ENCODE measurements around the gene SLC27A5. TPM values are rescaled to one million over a fixed set of nuclear protein-coding genes. Genes with fewer than 3 reads are reported as not detected.

SLC27A5 gene
- total RNA-seq, 3 donors from 2014 or later (not counting 1 experiment from before 2014, with no cell fraction given) = 4.6 to 7.0 (median 4.7) TPM

- Histone ChIP-seq H3K9me3 (ENCODE audit: control insufficient read depth, insufficient read depth, low read length) (no peaks in the 10 kb centered on the region), H3K27ac (ENCODE audit: low read length) (peak within 1 kb of the TSS; percentile 100), H3K27me3 (ENCODE audit: control insufficient read depth, insufficient read depth, low read length) (no peaks in the 10 kb centered on the region), H3K4me3 (ENCODE audit: low read length) (peak within 1 kb of the TSS; percentile 95), H3K4me1 (ENCODE audit: control insufficient read depth, insufficient read depth, low read length) (peaks cover 76% of the 10 kb centered on the region), H3K36me3 (ENCODE audit: control insufficient read depth, insufficient read depth, low read length) (peaks cover 17% of the 10 kb centered on the region)
- TF ChIP-seq CTCF (IDR thresholded peaks at IDR 0.05) = no peak
- Mint-ChIP-seq H3K4me3 (peak within 1 kb of the TSS; percentile 98), H3K27me3 (ENCODE audit: low read depth in 2 of 2) (no peaks in the 10 kb centered on the region), H3K4me1 (peaks cover 43 to 88% of the 10 kb centered on the region in 2 donors), H3K36me3 (no peaks in the 10 kb centered on the region), H3K9me3 (no peaks in the 10 kb centered on the region), H3K27ac (peak within 1 kb of the TSS; percentile 99)
- peak in 1 of 2 donors; percentile 76 for DNase-seq
- WGBS (ENCODE audit: insufficient coverage) = under 1% methylated on average over 62 of the region's 62 CpGs
- intact Hi-C loops (cut with micrococcal nuclease) = no loop called here
- ATAC-seq = peak; percentile 9 to 36 (median 11)
Observed at GRCh38 chr19:58558066-58558622, 46.4 kb upstream of the SLC27A5 start, which contains the start of gene UBE2M. Gene UBE2M, minus strand, starts transcription at chr19:58558611. Its CDS starts 230 bp downstream, at chr19:58558381.

DNA sequence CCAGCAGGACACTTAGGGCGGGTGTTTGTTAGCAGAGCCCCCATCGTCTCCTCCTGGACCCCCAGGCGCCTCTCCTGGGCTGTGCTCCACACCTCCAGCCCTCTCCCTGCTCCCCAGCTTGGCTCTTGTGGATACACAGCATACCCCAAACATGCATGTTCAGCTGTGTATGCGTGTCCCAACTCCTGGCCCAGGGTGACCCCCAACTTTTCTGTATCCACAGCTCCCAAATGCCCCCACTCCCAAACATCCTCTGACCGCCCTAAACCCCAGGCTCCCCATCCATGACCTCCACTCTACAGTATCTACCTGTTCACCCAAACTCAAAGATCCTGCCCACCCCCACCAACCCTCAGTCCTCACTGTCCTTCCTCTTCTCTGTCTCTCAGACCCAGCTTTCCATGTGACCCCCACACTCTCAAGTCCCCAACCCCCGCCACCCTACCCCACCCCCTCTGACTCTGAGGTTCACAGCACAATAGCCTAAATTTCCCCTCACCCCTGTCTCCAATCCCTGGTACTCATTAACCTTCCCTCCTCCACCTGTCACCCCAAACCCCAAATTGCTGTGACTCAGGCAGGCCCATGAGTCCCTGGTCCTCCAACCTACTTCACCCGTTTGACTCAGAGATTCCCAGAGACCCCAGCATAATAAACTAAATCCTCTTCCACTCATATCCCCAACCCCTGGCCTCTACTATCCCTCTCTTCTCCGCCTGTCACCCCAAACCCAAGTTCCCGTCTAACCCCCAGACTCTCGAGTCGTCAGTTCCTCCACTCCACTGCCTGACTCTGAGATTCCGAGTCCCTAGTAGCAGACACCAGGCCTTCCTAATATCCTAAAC lies 45.7 kb upstream of the SLC27A5 start:
- WGBS (ENCODE audit: insufficient coverage) = 37% methylated on average over 12 of the region's 12 CpGs
- no peaks in the 10 kb centered on the region for H3K9me3 Mint-ChIP-seq
- H3K4me3 ChIP-seq (ENCODE audit: low read length) = peak overlapping the region; percentile 80
- ATAC-seq = no peak
- H3K4me3 Mint-ChIP-seq = peak overlapping the region; percentile 98
- intact Hi-C loops (cut with micrococcal nuclease) = no loop called here
- H3K4me1 Mint-ChIP-seq = peaks cover 38 to 88% of the 10 kb centered on the region in 2 donors
- peak overlapping the region; percentile 99 for H3K27ac Mint-ChIP-seq
- H3K4me1 ChIP-seq (ENCODE audit: control insufficient read depth, insufficient read depth, low read length) = peaks cover 71% of the 10 kb centered on the region
- H3K27me3 Mint-ChIP-seq (ENCODE audit: low read depth in 2 of 2) = no peaks in the 10 kb centered on the region
- peaks cover 24% of the 10 kb centered on the region for H3K36me3 ChIP-seq (ENCODE audit: control insufficient read depth, insufficient read depth, low read length)
- TF ChIP-seq CTCF (IDR thresholded peaks at IDR 0.05) = no peak
- no peaks in the 10 kb centered on the region for H3K9me3 ChIP-seq (ENCODE audit: control insufficient read depth, insufficient read depth, low read length)
- no peaks in the 10 kb centered on the region for H3K36me3 Mint-ChIP-seq
- H3K27ac ChIP-seq (ENCODE audit: low read length) = peak overlapping the region; percentile 92
- no peaks in the 10 kb centered on the region for H3K27me3 ChIP-seq (ENCODE audit: control insufficient read depth, insufficient read depth, low read length)
- no peak for DNase-seq

DNA sequence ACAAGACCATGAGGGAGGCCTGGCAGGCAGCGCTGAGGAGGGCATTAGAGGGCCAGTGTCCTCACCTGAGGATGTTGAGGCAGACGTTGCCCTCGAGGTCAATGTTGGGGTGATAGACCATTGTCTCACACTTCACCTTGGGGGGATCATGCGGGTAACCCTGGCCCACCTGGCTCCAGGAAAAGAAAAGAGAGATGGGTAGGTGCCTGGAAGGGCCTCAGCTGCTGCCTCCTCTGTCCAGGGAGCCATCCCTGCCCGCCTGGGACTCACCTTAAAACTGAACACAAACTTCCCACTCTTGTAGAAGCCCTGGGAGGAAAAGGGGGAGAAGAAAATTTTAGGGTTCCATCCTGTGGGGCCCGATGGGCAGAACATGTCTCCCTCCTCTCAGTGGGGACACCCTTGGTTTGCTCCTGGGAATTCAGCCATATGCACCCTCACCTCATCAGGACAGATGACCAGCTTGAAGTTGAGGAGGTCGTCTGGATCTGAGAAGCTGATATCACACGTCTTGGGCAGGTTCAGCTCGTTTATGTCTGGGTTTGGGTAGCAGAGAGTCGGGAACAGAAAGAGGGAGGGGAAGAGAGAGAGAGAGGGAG lies 44.9 kb upstream of the SLC27A5 start:
- Mint-ChIP-seq H3K27ac (peak overlapping the region; percentile 99), H3K4me1 (peaks cover 38 to 82% of the 10 kb centered on the region in 2 donors), H3K36me3 (no peaks in the 10 kb centered on the region), H3K4me3 (peak overlapping the region; percentile 98), H3K27me3 (ENCODE audit: low read depth in 2 of 2) (no peaks in the 10 kb centered on the region), H3K9me3 (no peaks in the 10 kb centered on the region)
- 68% methylated on average over 8 of the region's 10 CpGs for WGBS (ENCODE audit: insufficient coverage)
- Histone ChIP-seq H3K27ac (ENCODE audit: low read length) (peak overlapping the region; percentile 92), H3K4me3 (ENCODE audit: low read length) (no peak overlapping the region), H3K9me3 (ENCODE audit: control insufficient read depth, insufficient read depth, low read length) (no peaks in the 10 kb centered on the region), H3K4me1 (ENCODE audit: control insufficient read depth, insufficient read depth, low read length) (peaks cover 64% of the 10 kb centered on the region), H3K27me3 (ENCODE audit: control insufficient read depth, insufficient read depth, low read length) (no peaks in the 10 kb centered on the region), H3K36me3 (ENCODE audit: control insufficient read depth, insufficient read depth, low read length) (peaks cover 31% of the 10 kb centered on the region)
- no peak for TF ChIP-seq CTCF (IDR thresholded peaks at IDR 0.05)
- intact Hi-C loops (cut with micrococcal nuclease) = no loop called here
- peak in 1 of 2 donors; percentile 15 for DNase-seq
- no peak for ATAC-seq

Measured in natural killer cell (primary cell).